Measurements from ENCODE around the gene MYO10.

Gene MYO10

GRCh38 chr5:16916262-16916878, 19.7 kb downstream of the MYO10 start (continued):
- TF ChIP-seq ZSCAN16 (tag by site-specific recombination; IDR thresholded peaks at IDR 0.05) (no peak), ZNF768 (tag by site-specific recombination; IDR thresholded peaks at IDR 0.05) (no peak), ZNF423 (tag by site-specific recombination; IDR thresholded peaks at IDR 0.05) (no peak), ZNF138 (tag by site-specific recombination; IDR thresholded peaks at IDR 0.05; ENCODE audit: borderline replicate concordance) (no peak), ZNF473 (tag by site-specific recombination; IDR thresholded peaks at IDR 0.05) (no peak), ZSCAN30 (tag by site-specific recombination; IDR thresholded peaks at IDR 0.05) (no peak), ZNF518A (tag by site-specific recombination; conservative IDR thresholded peaks at IDR 0.05; ENCODE audit: low read depth) (no peak), SP7 (tag by site-specific recombination; IDR thresholded peaks at IDR 0.05) (peak; percentile 76), ZNF830 (tag by site-specific recombination; IDR thresholded peaks at IDR 0.05; ENCODE audit: low read depth) (no peak), ZNF292 (tag by site-specific recombination; IDR thresholded peaks at IDR 0.05; ENCODE audit: borderline replicate concordance, low read depth) (no peak), ZNF645 (tag by site-specific recombination; IDR thresholded peaks at IDR 0.05) (no peak), ZNF776 (tag by site-specific recombination; IDR thresholded peaks at IDR 0.05; ENCODE audit: borderline replicate concordance) (no peak), ZNF366 (tag by site-specific recombination; conservative IDR thresholded peaks at IDR 0.05) (0 out of 2 replicates have a peak, but pooled peaks have one; percentile 28), ZBTB7A (tag by site-specific recombination; IDR thresholded peaks at IDR 0.05; ENCODE audit: low read depth) (no peak), ZNF184 (tag by site-specific recombination; IDR thresholded peaks at IDR 0.05) (peak; percentile 51; the same call in 1 of the 2 replicates), ZBTB8A (tag by site-specific recombination; IDR thresholded peaks at IDR 0.05) (no peak), ZNF629 (tag by site-specific recombination; IDR thresholded peaks at IDR 0.05) (peak; percentile 48; the same call in 1 of the 2 replicates)
- TF ChIP-seq, protein P1, sequence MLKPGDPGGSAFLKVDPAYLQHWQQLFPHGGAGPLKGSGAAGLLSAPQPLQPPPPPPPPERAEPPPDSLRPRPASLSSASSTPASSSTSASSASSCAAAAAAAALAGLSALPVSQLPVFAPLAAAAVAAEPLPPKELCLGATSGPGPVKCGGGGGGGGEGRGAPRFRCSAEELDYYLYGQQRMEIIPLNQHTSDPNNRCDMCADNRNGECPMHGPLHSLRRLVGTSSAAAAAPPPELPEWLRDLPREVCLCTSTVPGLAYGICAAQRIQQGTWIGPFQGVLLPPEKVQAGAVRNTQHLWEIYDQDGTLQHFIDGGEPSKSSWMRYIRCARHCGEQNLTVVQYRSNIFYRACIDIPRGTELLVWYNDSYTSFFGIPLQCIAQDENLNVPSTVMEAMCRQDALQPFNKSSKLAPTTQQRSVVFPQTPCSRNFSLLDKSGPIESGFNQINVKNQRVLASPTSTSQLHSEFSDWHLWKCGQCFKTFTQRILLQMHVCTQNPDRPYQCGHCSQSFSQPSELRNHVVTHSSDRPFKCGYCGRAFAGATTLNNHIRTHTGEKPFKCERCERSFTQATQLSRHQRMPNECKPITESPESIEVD (tag by site-specific recombination; IDR thresholded peaks at IDR 0.05) = peak; percentile 90
- TF ChIP-seq, protein P2, sequence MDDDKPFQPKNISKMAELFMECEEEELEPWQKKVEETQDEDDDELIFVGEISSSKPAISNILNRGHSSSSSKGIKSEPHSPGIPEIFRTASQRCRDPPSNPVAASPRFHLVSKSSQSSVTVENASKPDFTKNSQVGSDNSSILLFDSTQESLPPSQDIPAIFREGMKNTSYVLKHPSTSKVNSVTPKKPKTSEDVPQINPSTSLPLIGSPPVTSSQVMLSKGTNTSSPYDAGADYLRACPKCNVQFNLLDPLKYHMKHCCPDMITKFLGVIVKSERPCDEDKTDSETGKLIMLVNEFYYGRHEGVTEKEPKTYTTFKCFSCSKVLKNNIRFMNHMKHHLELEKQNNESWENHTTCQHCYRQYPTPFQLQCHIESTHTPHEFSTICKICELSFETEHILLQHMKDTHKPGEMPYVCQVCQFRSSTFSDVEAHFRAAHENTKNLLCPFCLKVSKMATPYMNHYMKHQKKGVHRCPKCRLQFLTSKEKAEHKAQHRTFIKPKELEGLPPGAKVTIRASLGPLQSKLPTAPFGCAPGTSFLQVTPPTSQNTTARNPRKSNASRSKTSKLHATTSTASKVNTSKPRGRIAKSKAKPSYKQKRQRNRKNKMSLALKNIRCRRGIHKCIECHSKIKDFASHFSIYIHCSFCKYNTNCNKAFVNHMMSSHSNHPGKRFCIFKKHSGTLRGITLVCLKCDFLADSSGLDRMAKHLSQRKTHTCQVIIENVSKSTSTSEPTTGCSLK (tag by site-specific recombination; IDR thresholded peaks at IDR 0.05) = no peak
- TF ChIP-seq, protein P3, sequence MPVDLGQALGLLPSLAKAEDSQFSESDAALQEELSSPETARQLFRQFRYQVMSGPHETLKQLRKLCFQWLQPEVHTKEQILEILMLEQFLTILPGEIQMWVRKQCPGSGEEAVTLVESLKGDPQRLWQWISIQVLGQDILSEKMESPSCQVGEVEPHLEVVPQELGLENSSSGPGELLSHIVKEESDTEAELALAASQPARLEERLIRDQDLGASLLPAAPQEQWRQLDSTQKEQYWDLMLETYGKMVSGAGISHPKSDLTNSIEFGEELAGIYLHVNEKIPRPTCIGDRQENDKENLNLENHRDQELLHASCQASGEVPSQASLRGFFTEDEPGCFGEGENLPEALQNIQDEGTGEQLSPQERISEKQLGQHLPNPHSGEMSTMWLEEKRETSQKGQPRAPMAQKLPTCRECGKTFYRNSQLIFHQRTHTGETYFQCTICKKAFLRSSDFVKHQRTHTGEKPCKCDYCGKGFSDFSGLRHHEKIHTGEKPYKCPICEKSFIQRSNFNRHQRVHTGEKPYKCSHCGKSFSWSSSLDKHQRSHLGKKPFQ (tag by site-specific recombination; IDR thresholded peaks at IDR 0.05) = peak; percentile 86
- TF ChIP-seq, protein P4, sequence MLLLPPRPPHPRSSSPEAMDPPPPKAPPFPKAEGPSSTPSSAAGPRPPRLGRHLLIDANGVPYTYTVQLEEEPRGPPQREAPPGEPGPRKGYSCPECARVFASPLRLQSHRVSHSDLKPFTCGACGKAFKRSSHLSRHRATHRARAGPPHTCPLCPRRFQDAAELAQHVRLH (tag by site-specific recombination; IDR thresholded peaks at IDR 0.05) = no peak
- TF ChIP-seq, protein P5, sequence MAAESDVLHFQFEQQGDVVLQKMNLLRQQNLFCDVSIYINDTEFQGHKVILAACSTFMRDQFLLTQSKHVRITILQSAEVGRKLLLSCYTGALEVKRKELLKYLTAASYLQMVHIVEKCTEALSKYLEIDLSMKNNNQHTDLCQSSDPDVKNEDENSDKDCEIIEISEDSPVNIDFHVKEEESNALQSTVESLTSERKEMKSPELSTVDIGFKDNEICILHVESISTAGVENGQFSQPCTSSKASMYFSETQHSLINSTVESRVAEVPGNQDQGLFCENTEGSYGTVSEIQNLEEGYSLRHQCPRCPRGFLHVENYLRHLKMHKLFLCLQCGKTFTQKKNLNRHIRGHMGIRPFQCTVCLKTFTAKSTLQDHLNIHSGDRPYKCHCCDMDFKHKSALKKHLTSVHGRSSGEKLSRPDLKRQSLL (tag by site-specific recombination; IDR thresholded peaks at IDR 0.05) = no peak
- TF ChIP-seq, protein P6, sequence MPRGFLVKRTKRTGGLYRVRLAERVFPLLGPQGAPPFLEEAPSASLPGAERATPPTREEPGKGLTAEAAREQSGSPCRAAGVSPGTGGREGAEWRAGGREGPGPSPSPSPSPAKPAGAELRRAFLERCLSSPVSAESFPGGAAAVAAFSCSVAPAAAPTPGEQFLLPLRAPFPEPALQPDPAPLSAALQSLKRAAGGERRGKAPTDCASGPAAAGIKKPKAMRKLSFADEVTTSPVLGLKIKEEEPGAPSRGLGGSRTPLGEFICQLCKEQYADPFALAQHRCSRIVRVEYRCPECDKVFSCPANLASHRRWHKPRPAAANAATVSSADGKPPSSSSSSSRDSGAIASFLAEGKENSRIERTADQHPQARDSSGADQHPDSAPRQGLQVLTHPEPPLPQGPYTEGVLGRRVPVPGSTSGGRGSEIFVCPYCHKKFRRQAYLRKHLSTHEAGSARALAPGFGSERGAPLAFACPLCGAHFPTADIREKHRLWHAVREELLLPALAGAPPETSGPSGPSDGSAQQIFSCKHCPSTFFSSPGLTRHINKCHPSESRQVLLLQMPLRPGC (tag by site-specific recombination; IDR thresholded peaks at IDR 0.05) = no peak
